ENCODE data around the gene ACLY.

Gene ACLY

GRCh38 chr17:41956522-41956921, 37.8 kb upstream of the ACLY start:
- no peak for TF ChIP-seq SPI1 (IDR thresholded peaks at IDR 0.05; ENCODE audit: borderline replicate concordance, low read depth)
- no peak for TF ChIP-seq CTCF (IDR thresholded peaks at IDR 0.05; ENCODE audit: insufficient read depth, low read length)
- no peak for TF ChIP-seq POLR2AphosphoS5 (IDR thresholded peaks at IDR 0.05; ENCODE audit: low read depth)
- no peak for TF ChIP-seq GABPA (IDR thresholded peaks at IDR 0.05; ENCODE audit: low read depth)
- no peak for TF ChIP-seq REST (IDR thresholded peaks at IDR 0.05; ENCODE audit: insufficient replicate concordance, low read depth)
- H3K4me3 ChIP-seq (replicated peaks; ENCODE audit: insufficient read depth, low read length): no peak overlapping the region

GRCh38 chr17:41948762-41949460, 30.2 kb upstream of the ACLY start:
- no peak for DNase-seq (ENCODE audit: low read depth in 1 of 2, low spot score in 1 of 2)
- no peak overlapping the region for H3K27ac ChIP-seq (replicated peaks)
- TF ChIP-seq GABPA (IDR thresholded peaks at IDR 0.05; ENCODE audit: low read depth): no peak
- no peak for TF ChIP-seq POLR2AphosphoS5 (IDR thresholded peaks at IDR 0.05; ENCODE audit: low read depth)
- TF ChIP-seq SPI1 (IDR thresholded peaks at IDR 0.05; ENCODE audit: borderline replicate concordance, low read depth): no peak
- TF ChIP-seq CTCF (IDR thresholded peaks at IDR 0.05; ENCODE audit: insufficient read depth, low read length): no peak
- no peaks in the 10 kb centered on the region for H3K27me3 ChIP-seq (ENCODE audit: insufficient read depth, poor library complexity, severe bottlenecking)
- H3K4me3 ChIP-seq (replicated peaks; ENCODE audit: insufficient read depth, low read length): no peak overlapping the region

More at GRCh38 chr17:41956522-41956921, 37.8 kb upstream of the ACLY start:
- Histone ChIP-seq H3K27me3 (ENCODE audit: insufficient read depth, poor library complexity, severe bottlenecking) (no peaks in the 10 kb centered on the region), H3K27ac (replicated peaks) (no peak overlapping the region)
- DNase-seq (ENCODE audit: low read depth in 1 of 2, low spot score in 1 of 2): no peak

- no peak for DNase-seq (ENCODE audit: low read depth in 1 of 2, low spot score in 1 of 2)
- no peak overlapping the region for H3K27ac ChIP-seq (replicated peaks)
- TF ChIP-seq GABPA (IDR thresholded peaks at IDR 0.05; ENCODE audit: low read depth) (no peak), POLR2AphosphoS5 (IDR thresholded peaks at IDR 0.05; ENCODE audit: low read depth) (no peak), REST (IDR thresholded peaks at IDR 0.05; ENCODE audit: insufficient replicate concordance, low read depth) (no peak), SPI1 (IDR thresholded peaks at IDR 0.05; ENCODE audit: borderline replicate concordance, low read depth) (no peak)
- no peaks in the 10 kb centered on the region for H3K27me3 ChIP-seq (ENCODE audit: insufficient read depth, poor library complexity, severe bottlenecking)
- H3K4me3 ChIP-seq (replicated peaks; ENCODE audit: insufficient read depth, low read length): no peak overlapping the region
Observed at GRCh38 chr17:41944943-41945342, 26.2 kb upstream of the ACLY start.

- no peak overlapping the region for H3K4me3 ChIP-seq (replicated peaks; ENCODE audit: insufficient read depth, low read length)
- TF ChIP-seq POLR2AphosphoS5 (IDR thresholded peaks at IDR 0.05; ENCODE audit: low read depth): no peak
- no peak for TF ChIP-seq SPI1 (IDR thresholded peaks at IDR 0.05; ENCODE audit: borderline replicate concordance, low read depth)
- TF ChIP-seq GABPA (IDR thresholded peaks at IDR 0.05; ENCODE audit: low read depth): no peak
- no peak for TF ChIP-seq REST (IDR thresholded peaks at IDR 0.05; ENCODE audit: insufficient replicate concordance, low read depth)
- TF ChIP-seq CTCF (IDR thresholded peaks at IDR 0.05; ENCODE audit: insufficient read depth, low read length): no peak
- no peak for DNase-seq (ENCODE audit: low read depth in 1 of 2, low spot score in 1 of 2)
- H3K27ac ChIP-seq (replicated peaks): no peak overlapping the region
- no peaks in the 10 kb centered on the region for H3K27me3 ChIP-seq (ENCODE audit: insufficient read depth, poor library complexity, severe bottlenecking)
Observed at GRCh38 chr17:41943492-41943891, 24.7 kb upstream of the ACLY start.
